ENCODE measurements around the gene TMEM178A.
"Not testable (repeated sequence)": the region's sequence is repeated elsewhere in the genome, so short reads cannot be mapped to it uniquely, and the experiment has no call there.

Gene TMEM178A

GRCh38 chr2:39665811-39666490, at the start of gene TMEM178A:
TSS of gene TMEM178A (plus strand) at chr2:39665917. CDS start at chr2:39665975, 58 bp downstream.
- no peak for DNase-seq

GRCh38 chr2:39618236-39618635, 47.5 kb upstream of the TMEM178A start:
- no peak for DNase-seq

- no peak for DNase-seq
These were observed 47.0 kb upstream of the TMEM178A start for GRCh38 chr2:39618736-39619135.

- DNase-seq: no peak
These were observed 45.6 kb upstream of the TMEM178A start for GRCh38 chr2:39620067-39620466.

GRCh38 chr2:39621596-39621995, 44.1 kb upstream of the TMEM178A start:
- DNase-seq: no peak

- no peak for DNase-seq
These were observed 42.9 kb upstream of the TMEM178A start for GRCh38 chr2:39622860-39623259.

GRCh38 chr2:39623917-39624316, 41.8 kb upstream of the TMEM178A start:
- DNase-seq: no peak

- no peak for DNase-seq
These were observed 40.4 kb upstream of the TMEM178A start for GRCh38 chr2:39625193-39625926.

- no peak for DNase-seq
These were observed 39.8 kb upstream of the TMEM178A start for GRCh38 chr2:39625927-39626270.

- not testable (repeated sequence) for DNase-seq
These were observed 37.4 kb upstream of the TMEM178A start for GRCh38 chr2:39628346-39628745.

GRCh38 chr2:39629646-39630045, 36.1 kb upstream of the TMEM178A start:
- DNase-seq: no peak

GRCh38 chr2:39631256-39631655, 34.5 kb upstream of the TMEM178A start:
- DNase-seq: no peak

GRCh38 chr2:39631718-39632117, 34.0 kb upstream of the TMEM178A start:
- no peak for DNase-seq

GRCh38 chr2:39632876-39633275, 32.8 kb upstream of the TMEM178A start:
- no peak for DNase-seq

- no peak for DNase-seq
These were observed 29.4 kb upstream of the TMEM178A start for GRCh38 chr2:39636306-39636705.

- no peak for DNase-seq
These were observed 27.1 kb upstream of the TMEM178A start for GRCh38 chr2:39638581-39638980.

- DNase-seq: no peak
These were observed 25.6 kb upstream of the TMEM178A start for GRCh38 chr2:39640107-39640506.

- no peak for DNase-seq
These were observed 25.0 kb upstream of the TMEM178A start for GRCh38 chr2:39640681-39641080.

- DNase-seq: no peak
These were observed 24.1 kb upstream of the TMEM178A start for GRCh38 chr2:39641635-39642034.

- DNase-seq: no peak
These were observed 23.5 kb upstream of the TMEM178A start for GRCh38 chr2:39642051-39642718.

- no peak for DNase-seq
These were observed 19.9 kb upstream of the TMEM178A start for GRCh38 chr2:39645826-39646225.

- no peak for DNase-seq
These were observed 19.4 kb upstream of the TMEM178A start for GRCh38 chr2:39646267-39646666.

GRCh38 chr2:39647104-39647765, 18.5 kb upstream of the TMEM178A start:
- no peak for DNase-seq

GRCh38 chr2:39648580-39648979, 17.1 kb upstream of the TMEM178A start:
- DNase-seq: no peak

Data from cortex of kidney (tissue), 1 donor.